Sigmoid colon (tissue), 7 donors: ENCODE measurements around the gene NLGN3. TPM values are rescaled to one million over a fixed set of nuclear protein-coding genes. Genes with fewer than 3 reads are reported as not detected.

Experiments used
- DNase-seq: peaks from one replicate; pipeline ENCODE4 v3.0.0-alpha.2; 2019
- H3K27ac ChIP-seq, 4 donors: fragments of 200-600 bp; sonication (generic); one replicate each; pipeline ENCODE4 v1.5.1; 2016 to 2019; ENCODE audit warnings: mild to moderate bottlenecking in 1 of 4
- H3K27me3 ChIP-seq, 3 donors: fragments of 200-600 bp; sonication (generic); one replicate each; pipeline ENCODE4 v1.5.1; 2019; ENCODE audit warnings: mild to moderate bottlenecking in 1 of 3
- H3K36me3 ChIP-seq, 4 donors: fragments of 200-600 bp; sonication (generic); one replicate each; pipeline ENCODE4 v1.5.1; 2016 to 2019
- H3K4me1 ChIP-seq, 4 donors: fragments of 200-600 bp; sonication (generic); one replicate each; pipeline ENCODE4 v1.5.1; 2017 to 2019
- H3K4me3 ChIP-seq, 4 donors: fragments of 200-600 bp; sonication (generic); one replicate each; pipeline ENCODE4 v1.5.1; 2017 to 2019; ENCODE audit warnings: mild to moderate bottlenecking in 2 of 4, moderate library complexity in 1 of 4
- H3K9me3 ChIP-seq, 4 donors: fragments of 200-600 bp in 3 of 4; sonication (generic) in 3 of 4; one replicate each; pipeline versions ENCODE4 v1.5.1 to v1.6.1; 2013 to 2019
- EP300 ChIP-seq, 4 donors: sonication (generic); formaldehyde crosslinking; IDR thresholded peaks; one replicate each; pipeline ENCODE4 v1.6.1; 2017; ENCODE audit warnings: antibody characterized with exemption in 4 of 4
- POLR2A ChIP-seq, 2 donors: fragments of 450-650 bp; IDR thresholded peaks; one replicate each; pipeline ENCODE4 v1.6.1; 2016; ENCODE audit warnings: antibody characterized with exemption in 2 of 2, mild to moderate bottlenecking in 2 of 2, moderate library complexity in 2 of 2
- POLR2AphosphoS5 ChIP-seq, 4 donors: sonication (generic); formaldehyde crosslinking; IDR thresholded peaks; one replicate each; pipeline ENCODE4 v1.6.1; 2017; ENCODE audit warnings: antibody characterized with exemption in 4 of 4
- WGBS, 2 donors: extraction: QIAGEN DNeasy Blood & Tissue Kit; methylation state at CpG; one replicate each; pipeline ENCODE4 v1.1.7; 2013; 5-methylcytosine and 5-hydroxymethylcytosine counted together
- intact Hi-C: fragments of 100-400 bp; cut with DNase I; formaldehyde crosslinking; loops from one replicate; pipeline ENCODE4 v1.15.1; 2023
- polyA plus RNA-seq, 3 donors: library from polyadenylated mRNA; stranded (reverse); fragments of 200-250 nt; gene quantifications; one replicate each; pipeline ENCODE4 v1.2.3, GENCODE V29; 2013
- total RNA-seq, 4 donors: library from RNA; depleted of rRNA; stranded (reverse); fragments of >200 nt; gene quantifications; one replicate each; pipeline ENCODE4 v1.1.0, GENCODE V29; 2016
- TF ChIP-seq, protein P1 (sequence below), 4 experiments: fragments of 450-650 bp in 3 of 4; fragments of 200-600 bp in 1 of 4; IDR thresholded peaks; one replicate each; pipeline ENCODE4 v1.5.1; 2016 to 2019; ENCODE audit warnings: antibody characterized with exemption in 4 of 4, mild to moderate bottlenecking in 3 of 4, moderate library complexity in 2 of 4
- donor health status: healthy with polysubstance abuse.
- donor health status: Bipolar disorder and iron deficiency.
- donor health status: healthy.

Gene NLGN3
- total and polyA plus RNA-seq, 7 donors, result under 0.01 to 3.6 (median 1.6) TPM; not detected in 1

DNA sequence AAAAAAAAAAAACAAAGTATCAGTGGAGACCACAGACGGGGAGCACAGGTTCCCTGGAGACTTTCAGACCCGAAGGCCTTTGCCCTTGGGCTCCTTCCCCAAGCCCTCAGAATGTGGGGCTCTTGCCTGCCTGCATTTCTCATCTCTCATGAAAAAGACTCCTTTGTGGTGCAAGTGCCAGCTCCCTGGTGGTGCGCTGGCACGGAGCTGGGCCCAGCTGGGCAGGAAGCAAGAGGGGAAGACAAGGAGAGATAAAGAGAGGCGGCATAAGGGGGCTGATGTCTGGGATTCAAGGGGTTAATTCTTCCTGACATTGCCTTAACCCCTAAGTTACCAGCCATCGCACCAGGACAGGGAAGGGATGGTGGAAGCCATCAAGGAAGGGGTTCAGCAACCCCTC is 21.8 kb downstream of the NLGN3 start:
- intact Hi-C loops, result no loop called here

GRCh38 chrX:71167031-71167781 is 22.6 kb downstream of the NLGN3 start:
- 93 to 95% methylated on average over 17 of the region's 17 CpGs for WGBS, 2 donors
- DNase-seq, result no peak
- no peaks in the 10 kb centered on the region for H3K9me3 ChIP-seq
- no peak overlapping the region for H3K4me3 ChIP-seq
- H3K27ac ChIP-seq, result no peak overlapping the region
- H3K4me1 ChIP-seq, result no peaks in the 10 kb centered on the region
- H3K36me3 ChIP-seq, result no peaks in the 10 kb centered on the region
- TF ChIP-seq, protein P1, sequence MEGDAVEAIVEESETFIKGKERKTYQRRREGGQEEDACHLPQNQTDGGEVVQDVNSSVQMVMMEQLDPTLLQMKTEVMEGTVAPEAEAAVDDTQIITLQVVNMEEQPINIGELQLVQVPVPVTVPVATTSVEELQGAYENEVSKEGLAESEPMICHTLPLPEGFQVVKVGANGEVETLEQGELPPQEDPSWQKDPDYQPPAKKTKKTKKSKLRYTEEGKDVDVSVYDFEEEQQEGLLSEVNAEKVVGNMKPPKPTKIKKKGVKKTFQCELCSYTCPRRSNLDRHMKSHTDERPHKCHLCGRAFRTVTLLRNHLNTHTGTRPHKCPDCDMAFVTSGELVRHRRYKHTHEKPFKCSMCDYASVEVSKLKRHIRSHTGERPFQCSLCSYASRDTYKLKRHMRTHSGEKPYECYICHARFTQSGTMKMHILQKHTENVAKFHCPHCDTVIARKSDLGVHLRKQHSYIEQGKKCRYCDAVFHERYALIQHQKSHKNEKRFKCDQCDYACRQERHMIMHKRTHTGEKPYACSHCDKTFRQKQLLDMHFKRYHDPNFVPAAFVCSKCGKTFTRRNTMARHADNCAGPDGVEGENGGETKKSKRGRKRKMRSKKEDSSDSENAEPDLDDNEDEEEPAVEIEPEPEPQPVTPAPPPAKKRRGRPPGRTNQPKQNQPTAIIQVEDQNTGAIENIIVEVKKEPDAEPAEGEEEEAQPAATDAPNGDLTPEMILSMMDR (IDR thresholded peaks at IDR 0.05), result no peak
- TF ChIP-seq POLR2A (IDR thresholded peaks at IDR 0.05) (no peak), POLR2AphosphoS5 (IDR thresholded peaks at IDR 0.05) (no peak), EP300 (IDR thresholded peaks at IDR 0.05) (no peak)
- intact Hi-C loops, result no loop called here
- H3K27me3 ChIP-seq, result no peaks in the 10 kb centered on the region

More for the DNA sequence above, 21.8 kb downstream of the NLGN3 start:
- Histone ChIP-seq H3K36me3 (no peaks in the 10 kb centered on the region), H3K4me1 (no peaks in the 10 kb centered on the region), H3K9me3 (no peaks in the 10 kb centered on the region), H3K27ac (no peak overlapping the region), H3K4me3 (no peak overlapping the region), H3K27me3 (no peaks in the 10 kb centered on the region)
- TF ChIP-seq POLR2AphosphoS5 (IDR thresholded peaks at IDR 0.05), result no peak
- TF ChIP-seq, protein P1 (IDR thresholded peaks at IDR 0.05), result no peak
- no peak for TF ChIP-seq EP300 (IDR thresholded peaks at IDR 0.05)
- TF ChIP-seq POLR2A (IDR thresholded peaks at IDR 0.05), result no peak
- DNase-seq, result no peak
- WGBS, 2 donors, result 63 to 93% methylated on average over 6 of the region's 6 CpGs

DNA sequence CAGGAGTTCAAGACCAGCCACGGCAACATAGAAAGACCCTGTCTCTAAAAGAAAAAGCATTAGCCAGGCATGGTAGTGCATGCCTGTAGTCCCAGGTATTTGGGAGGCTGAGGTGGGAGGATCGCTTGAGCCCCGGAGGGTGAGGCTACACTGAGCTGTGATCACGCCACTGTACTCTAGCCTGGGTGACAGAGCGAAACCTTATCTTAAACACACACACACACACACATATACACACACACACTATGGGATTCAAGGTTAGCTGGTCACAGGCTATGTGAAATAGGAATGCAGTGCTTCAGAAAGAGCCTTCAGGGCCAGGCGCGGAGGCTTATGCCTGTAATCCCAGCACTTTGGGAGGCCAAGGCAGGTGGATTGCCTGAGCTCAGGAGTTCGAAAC is 23.5 kb downstream of the NLGN3 start:
- intact Hi-C loops, result no loop called here
- TF ChIP-seq POLR2AphosphoS5 (IDR thresholded peaks at IDR 0.05) (no peak), POLR2A (IDR thresholded peaks at IDR 0.05) (no peak), EP300 (IDR thresholded peaks at IDR 0.05) (no peak)
- TF ChIP-seq, protein P1 (IDR thresholded peaks at IDR 0.05), result no peak
- DNase-seq, result no peak
- no peaks in the 10 kb centered on the region for H3K27me3 ChIP-seq
- H3K36me3 ChIP-seq, result no peaks in the 10 kb centered on the region
- no peaks in the 10 kb centered on the region for H3K4me1 ChIP-seq
- H3K4me3 ChIP-seq, result no peak overlapping the region
- no peaks in the 10 kb centered on the region for H3K9me3 ChIP-seq
- WGBS, 2 donors, result 97 to 98% methylated on average over 8 of the region's 8 CpGs
- no peak overlapping the region for H3K27ac ChIP-seq

- DNase-seq, result no peak
- intact Hi-C loops, result no loop called here
- H3K9me3 ChIP-seq, result no peaks in the 10 kb centered on the region
Measured at GRCh38 chrX:71169586-71169985, 24.9 kb downstream of the NLGN3 start.

More at GRCh38 chrX:71169586-71169985, 24.9 kb downstream of the NLGN3 start:
- H3K27me3 ChIP-seq, result no peaks in the 10 kb centered on the region
- no peaks in the 10 kb centered on the region for H3K36me3 ChIP-seq
- H3K4me1 ChIP-seq, result no peaks in the 10 kb centered on the region
- H3K4me3 ChIP-seq, result no peak overlapping the region
- no peak overlapping the region for H3K27ac ChIP-seq
- 91 to 94% methylated on average over 22 of the region's 22 CpGs for WGBS, 2 donors
- no peak for TF ChIP-seq EP300 (IDR thresholded peaks at IDR 0.05)
- TF ChIP-seq, protein P1 (IDR thresholded peaks at IDR 0.05), result no peak
- TF ChIP-seq POLR2AphosphoS5 (IDR thresholded peaks at IDR 0.05), result no peak
- no peak for TF ChIP-seq POLR2A (IDR thresholded peaks at IDR 0.05)
